Astrocyte (in vitro differentiated cells and primary cell): ENCODE data around the gene CMTR1. TPM values are rescaled to one million over a fixed set of nuclear protein-coding genes. Genes with fewer than 3 reads are reported as not detected.

Experiments used
- DNase-seq: peaks from one replicate; pipeline ENCODE4 v3.0.0-alpha.2; 2010; ENCODE audit warnings: low read depth
- FAIRE-seq: peaks from 2 replicates; lab custom pipeline; 2011; peaks lifted over from hg19 to GRCh38; lab: Jason Lieb, UNC
- H2AFZ ChIP-seq: 2 replicates; pipeline ENCODE4 v1.6.0; 2012; ENCODE audit warnings: low read depth, low read length, inconsistent platforms
- H3K27ac ChIP-seq: 2 replicates; pipeline ENCODE4 v1.5.1; 2011; ENCODE audit warnings: low read depth, low read length, inconsistent platforms
- H3K27me3 ChIP-seq: 2 replicates; pipeline ENCODE4 v1.6.0; 2011; ENCODE audit warnings: low read length, inconsistent platforms; ENCODE audit not compliant: insufficient read depth
- H3K36me3 ChIP-seq: 2 replicates; pipeline ENCODE4 v1.5.1; 2011; ENCODE audit warnings: low read length, inconsistent platforms; ENCODE audit not compliant: insufficient read depth
- H3K4me1 ChIP-seq: 2 replicates; pipeline ENCODE4 v1.5.1; 2011; ENCODE audit warnings: low read length, inconsistent platforms; ENCODE audit not compliant: insufficient read depth
- H3K4me2 ChIP-seq: 2 replicates; pipeline ENCODE4 v1.6.0; 2012; ENCODE audit warnings: low read length, inconsistent platforms
- H3K4me3 ChIP-seq: 2 replicates; pipeline ENCODE4 v1.5.1; 2011; ENCODE audit warnings: low read depth, mild to moderate bottlenecking, low read length, inconsistent platforms; ENCODE audit not compliant: insufficient read depth
- H3K79me2 ChIP-seq: 2 replicates; pipeline ENCODE4 v1.6.0; 2012; ENCODE audit warnings: mild to moderate bottlenecking, low read length, inconsistent platforms; ENCODE audit not compliant: insufficient read depth
- H3K9ac ChIP-seq: 2 replicates; pipeline ENCODE4 v1.6.0; 2012; ENCODE audit warnings: mild to moderate bottlenecking, low read length, inconsistent platforms
- H3K9me3 ChIP-seq: 2 replicates; pipeline ENCODE4 v1.5.1; 2012; ENCODE audit warnings: low read depth, mild to moderate bottlenecking, low read length, inconsistent platforms; ENCODE audit not compliant: insufficient read depth
- H4K20me1 ChIP-seq: 2 replicates; pipeline ENCODE4 v1.6.0; 2012; ENCODE audit warnings: low read length, inconsistent platforms; ENCODE audit not compliant: insufficient read depth
- H3K27ac Mint-ChIP-seq: one replicate; pipeline ENCODE4 v1.8.0; 2021; ENCODE audit warnings: mild to moderate bottlenecking, mixed read lengths; ENCODE audit not compliant: unreplicated experiment
- H3K27me3 Mint-ChIP-seq: one replicate; pipeline ENCODE4 v1.8.0; 2021; ENCODE audit warnings: low read depth, mixed read lengths; ENCODE audit not compliant: unreplicated experiment
- H3K36me3 Mint-ChIP-seq: one replicate; pipeline ENCODE4 v1.8.0; 2021; ENCODE audit warnings: low read depth, mixed read lengths; ENCODE audit not compliant: unreplicated experiment
- H3K4me1 Mint-ChIP-seq: one replicate; pipeline ENCODE4 v1.8.0; 2021; ENCODE audit warnings: low read depth, mixed read lengths; ENCODE audit not compliant: unreplicated experiment
- H3K4me3 Mint-ChIP-seq: one replicate; pipeline ENCODE4 v1.8.0; 2021; ENCODE audit warnings: mild to moderate bottlenecking, moderate library complexity, mixed read lengths; ENCODE audit not compliant: unreplicated experiment
- H3K9me3 Mint-ChIP-seq: one replicate; pipeline ENCODE4 v1.8.0; 2021; ENCODE audit warnings: mild to moderate bottlenecking, mixed read lengths; ENCODE audit not compliant: unreplicated experiment
- CTCF ChIP-seq: IDR thresholded peaks from 2 replicates; pipeline ENCODE4 v1.5.1; 2011; ENCODE audit warnings: low read depth, mild to moderate bottlenecking, inconsistent platforms, low read length, moderate library complexity; ENCODE audit not compliant: insufficient read depth
- EZH2 ChIP-seq: IDR thresholded peaks from 2 replicates; pipeline ENCODE4 v1.6.1; 2012; ENCODE audit warnings: mild to moderate bottlenecking, low read length, inconsistent platforms; ENCODE audit not compliant: insufficient read depth
- total RNA-seq: library from RNA; stranded (reverse); gene quantifications from 2 replicates; pipeline ENCODE4 v1.2.1, GENCODE V29; 2021

Gene CMTR1
- total RNA-seq, 1 donor from 2014 or later = 44.1 TPM

DNA sequence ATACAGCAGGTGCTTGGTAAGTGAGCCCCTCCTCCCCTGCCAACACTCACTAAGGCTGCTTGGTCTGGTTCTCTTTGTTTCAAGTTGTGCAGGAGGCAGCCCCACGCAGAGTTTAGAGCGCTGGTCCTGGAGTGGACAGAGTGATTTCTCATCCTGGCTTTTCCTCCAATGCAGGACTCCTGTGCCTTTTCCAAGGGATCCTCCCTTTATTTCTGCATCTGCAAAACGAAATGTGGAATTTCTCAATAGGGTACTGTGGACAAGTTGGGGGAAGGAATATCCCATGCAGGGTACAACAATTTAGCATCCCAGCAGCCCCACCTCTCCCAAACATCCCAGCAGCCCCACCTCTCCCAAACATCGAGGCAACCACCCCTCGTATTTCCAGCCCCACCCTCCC, 97.3 kb downstream of the CMTR1 start:
- Histone ChIP-seq H4K20me1 (no peaks in the 10 kb centered on the region), H2AFZ (no peak overlapping the region), H3K4me3 (no peak overlapping the region), H3K4me2 (peak overlapping the region; percentile 58), H3K79me2 (no peaks in the 10 kb centered on the region), H3K9me3 (no peaks in the 10 kb centered on the region), H3K36me3 (no peaks in the 10 kb centered on the region), H3K9ac (no peak overlapping the region), H3K4me1 (peaks cover 21% of the 10 kb centered on the region), H3K27ac (no peak overlapping the region), H3K27me3 (peaks cover 8% of the 10 kb centered on the region)
- peaks cover 73% of the 10 kb centered on the region for H3K27me3 Mint-ChIP-seq
- H3K4me3 Mint-ChIP-seq = no peak overlapping the region
- H3K9me3 Mint-ChIP-seq = no peaks in the 10 kb centered on the region
- H3K4me1 Mint-ChIP-seq = peaks cover 10% of the 10 kb centered on the region
- H3K27ac Mint-ChIP-seq = no peak overlapping the region
- TF ChIP-seq CTCF = no peak
- TF ChIP-seq EZH2 = no peak
- DNase-seq (no peak), FAIRE-seq (no peak)
- H3K36me3 Mint-ChIP-seq = no peaks in the 10 kb centered on the region

DNA sequence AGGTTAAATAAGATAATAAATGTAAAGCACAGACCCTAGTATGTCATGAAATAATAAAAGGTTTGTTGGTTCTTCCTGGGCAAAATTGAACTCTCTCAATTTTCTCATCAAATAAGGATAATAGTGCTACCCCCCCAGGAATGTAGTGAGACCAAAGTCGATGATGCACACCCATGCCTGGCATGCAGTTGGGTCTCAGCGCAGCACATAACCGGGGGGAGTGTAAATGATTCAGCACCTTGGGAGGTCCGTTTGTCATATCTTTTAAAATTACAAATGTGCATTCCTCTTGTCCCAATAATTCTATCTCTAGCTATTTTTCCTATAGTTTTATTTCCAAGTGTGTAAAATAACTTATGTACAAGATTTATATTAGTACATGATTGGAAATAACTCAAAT, 98.0 kb downstream of the CMTR1 start:
- Histone ChIP-seq H3K4me2 (peak overlapping the region; percentile 58), H3K4me3 (no peak overlapping the region), H3K27ac (peak overlapping the region; percentile 10), H3K27me3 (peaks cover 8% of the 10 kb centered on the region), H2AFZ (no peak overlapping the region), H3K9ac (no peak overlapping the region), H3K4me1 (peaks cover 25% of the 10 kb centered on the region), H3K79me2 (no peaks in the 10 kb centered on the region), H4K20me1 (no peaks in the 10 kb centered on the region), H3K36me3 (no peaks in the 10 kb centered on the region), H3K9me3 (no peaks in the 10 kb centered on the region)
- Mint-ChIP-seq H3K27me3 (peaks cover 73% of the 10 kb centered on the region), H3K4me1 (peaks cover 7% of the 10 kb centered on the region), H3K9me3 (no peaks in the 10 kb centered on the region), H3K27ac (no peak overlapping the region), H3K36me3 (no peaks in the 10 kb centered on the region), H3K4me3 (no peak overlapping the region)
- FAIRE-seq = no peak
- TF ChIP-seq CTCF (no peak), EZH2 (no peak)
- peak; percentile 61 for DNase-seq

Other genes starting within 250 kb of the CMTR1 start
- gene TBC1D22B, start 175.4 kb upstream of the CMTR1 start, total RNA-seq = 10.5 and 10.8 TPM in 2 replicates
- gene TMEM217, start 175.1 kb upstream of the CMTR1 start, total RNA-seq = 7.3 and 8.2 TPM in 2 replicates
- gene RNF8, start 79.2 kb upstream of the CMTR1 start, total RNA-seq = 22.4 and 25.1 TPM in 2 replicates
- gene CCDC167, start 66.7 kb downstream of the CMTR1 start, total RNA-seq = 24.0 and 31.9 TPM in 2 replicates